Lung (tissue), 12 donors: Measurements from ENCODE around the gene DDRGK1. TPM values are rescaled to one million over a fixed set of nuclear protein-coding genes. Genes with fewer than 3 reads are reported as not detected.

Experiments
- ATAC-seq: fragments of 200-7000 bp; cut with Tn5 transposase; one replicate; pipeline ENCODE4 v1.9.1; 2020; ENCODE audit warnings: moderate number of reproducible peaks; ENCODE audit not compliant: insufficient read depth, low FRiP score
- DNase-seq, 3 donors: peaks; one replicate each; pipeline ENCODE4 v3.0.0-alpha.2; 2013 to 2017
- H3K27ac ChIP-seq, 2 donors: one replicate each; pipeline ENCODE4 v1.5.1; 2013; ENCODE audit warnings: mild to moderate bottlenecking in 2 of 2, moderate library complexity in 2 of 2, control low read depth in 1 of 2, inconsistent platforms in 1 of 2, low read depth in 1 of 2, low read length in 1 of 2
- H3K27me3 ChIP-seq, 3 donors: one replicate each; pipeline ENCODE4 v1.5.1; 2013; ENCODE audit warnings: low read length in 2 of 3; ENCODE audit not compliant: control insufficient read depth in 3 of 3, insufficient read depth in 3 of 3
- H3K36me3 ChIP-seq, 4 donors: one replicate each; pipeline ENCODE4 v1.5.1; 2013; ENCODE audit warnings: low read length in 4 of 4, mild to moderate bottlenecking in 1 of 4, moderate library complexity in 1 of 4; ENCODE audit not compliant: control insufficient read depth in 4 of 4, insufficient read depth in 4 of 4
- H3K4me1 ChIP-seq, 5 donors: one replicate each; pipeline ENCODE4 v1.5.1; 2013; ENCODE audit warnings: low read length in 5 of 5, mild to moderate bottlenecking in 2 of 5, moderate library complexity in 1 of 5; ENCODE audit not compliant: control insufficient read depth in 5 of 5, insufficient read depth in 5 of 5
- H3K4me3 ChIP-seq: one replicate; pipeline ENCODE4 v1.5.1; 2013; ENCODE audit warnings: mild to moderate bottlenecking, control low read depth, moderate library complexity
- H3K9ac ChIP-seq, 2 donors: one replicate each; pipeline ENCODE4 v1.5.1; 2013; ENCODE audit warnings: low read length in 2 of 2, control low read depth in 1 of 2; ENCODE audit not compliant: insufficient read depth in 1 of 2
- H3K9me3 ChIP-seq, 4 donors: one replicate each; pipeline ENCODE4 v1.5.1; 2013; ENCODE audit warnings: low read length in 3 of 4, mild to moderate bottlenecking in 1 of 4, moderate library complexity in 1 of 4; ENCODE audit not compliant: control insufficient read depth in 4 of 4, insufficient read depth in 3 of 4
- WGBS, 2 donors: extraction: QIAGEN DNeasy Blood & Tissue Kit; methylation state at CpG; one replicate each; pipeline ENCODE4 v1.1.7; 2013; 5-methylcytosine and 5-hydroxymethylcytosine counted together
- polyA plus RNA-seq, 2 donors: library from polyadenylated mRNA; stranded (reverse); fragments of 200-250 nt; gene quantifications; one replicate each; pipeline ENCODE4 v1.2.1, GENCODE V29; 2013
- total RNA-seq, 2 donors: library from RNA; depleted of rRNA in 1 of 2; stranded (reverse); fragments of >200 nt in 1 of 2; gene quantifications; one replicate each; pipeline ENCODE4 v1.2.1, GENCODE V29; 2014 to 2021
- TF ChIP-seq, protein P1 (sequence below): IDR thresholded peaks from 2 replicates; pipeline ENCODE4 v1.5.1; 2012; ENCODE audit warnings: mild to moderate bottlenecking; ENCODE audit errors: control extremely low read depth, extremely low read depth
- donor health status: control.
- donor health status: control.
- donor health status: Bipolar disorder and iron deficiency.
- donor health status: healthy.
- donor health status: DM: yes; HTN: yes; CAD: no.

Gene DDRGK1
- total and polyA plus RNA-seq, 4 donors = 44.3 to 95.1 (median 85.9) TPM

DNA sequence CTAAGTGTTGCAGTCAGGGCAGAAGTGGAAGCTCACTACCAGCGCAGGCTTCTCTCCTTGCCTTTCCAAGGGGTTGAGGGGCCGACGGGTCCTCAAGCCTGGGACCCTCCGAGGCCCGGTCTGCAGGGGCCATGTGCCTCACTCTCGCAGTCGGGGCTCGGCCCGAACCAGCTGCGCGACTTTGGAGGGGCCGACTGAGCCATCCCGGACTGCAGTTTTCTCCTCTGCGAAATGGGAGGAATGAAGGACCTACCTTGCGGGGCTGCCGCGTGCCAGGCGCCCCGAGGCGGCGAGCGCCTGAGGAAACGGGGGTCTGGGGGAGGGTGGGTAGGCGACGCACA, 36.8 kb downstream of the DDRGK1 start:
- peak overlapping the region in 1 of 2 donors; percentile 29 for H3K27ac ChIP-seq

GRCh38 chr20:3166913-3167342, 37.6 kb downstream of the DDRGK1 start:
- WGBS, 2 donors = 96% methylated on average over 16 of the region's 16 CpGs
- no peak overlapping the region for H3K27ac ChIP-seq
- H3K36me3 ChIP-seq = peaks cover 0 to 1% (median 0%) of the 10 kb centered on the region in 4 donors
- H3K4me3 ChIP-seq = no peak overlapping the region
- no peak overlapping the region for H3K9ac ChIP-seq
- H3K4me1 ChIP-seq = peaks cover 0 to 10% (median 4%) of the 10 kb centered on the region in 5 donors
- DNase-seq (no peak), ATAC-seq (no peak)
- TF ChIP-seq, protein P1, sequence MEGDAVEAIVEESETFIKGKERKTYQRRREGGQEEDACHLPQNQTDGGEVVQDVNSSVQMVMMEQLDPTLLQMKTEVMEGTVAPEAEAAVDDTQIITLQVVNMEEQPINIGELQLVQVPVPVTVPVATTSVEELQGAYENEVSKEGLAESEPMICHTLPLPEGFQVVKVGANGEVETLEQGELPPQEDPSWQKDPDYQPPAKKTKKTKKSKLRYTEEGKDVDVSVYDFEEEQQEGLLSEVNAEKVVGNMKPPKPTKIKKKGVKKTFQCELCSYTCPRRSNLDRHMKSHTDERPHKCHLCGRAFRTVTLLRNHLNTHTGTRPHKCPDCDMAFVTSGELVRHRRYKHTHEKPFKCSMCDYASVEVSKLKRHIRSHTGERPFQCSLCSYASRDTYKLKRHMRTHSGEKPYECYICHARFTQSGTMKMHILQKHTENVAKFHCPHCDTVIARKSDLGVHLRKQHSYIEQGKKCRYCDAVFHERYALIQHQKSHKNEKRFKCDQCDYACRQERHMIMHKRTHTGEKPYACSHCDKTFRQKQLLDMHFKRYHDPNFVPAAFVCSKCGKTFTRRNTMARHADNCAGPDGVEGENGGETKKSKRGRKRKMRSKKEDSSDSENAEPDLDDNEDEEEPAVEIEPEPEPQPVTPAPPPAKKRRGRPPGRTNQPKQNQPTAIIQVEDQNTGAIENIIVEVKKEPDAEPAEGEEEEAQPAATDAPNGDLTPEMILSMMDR = no peak
- no peaks in the 10 kb centered on the region for H3K9me3 ChIP-seq
- no peaks in the 10 kb centered on the region for H3K27me3 ChIP-seq

More for the DNA sequence above, 36.8 kb downstream of the DDRGK1 start:
- no peak for DNase-seq
- Histone ChIP-seq H3K27me3 (no peaks in the 10 kb centered on the region), H3K9me3 (no peaks in the 10 kb centered on the region), H3K36me3 (peaks cover 0 to 1% (median 0%) of the 10 kb centered on the region in 4 donors), H3K4me3 (peak overlapping the region; percentile 28), H3K9ac (no peak overlapping the region), H3K4me1 (peaks cover 0 to 14% (median 8%) of the 10 kb centered on the region in 5 donors)
- WGBS, 2 donors = 35 to 39% methylated on average over 25 of the region's 25 CpGs
- ATAC-seq = no peak
- TF ChIP-seq, protein P1 = no peak

DNA sequence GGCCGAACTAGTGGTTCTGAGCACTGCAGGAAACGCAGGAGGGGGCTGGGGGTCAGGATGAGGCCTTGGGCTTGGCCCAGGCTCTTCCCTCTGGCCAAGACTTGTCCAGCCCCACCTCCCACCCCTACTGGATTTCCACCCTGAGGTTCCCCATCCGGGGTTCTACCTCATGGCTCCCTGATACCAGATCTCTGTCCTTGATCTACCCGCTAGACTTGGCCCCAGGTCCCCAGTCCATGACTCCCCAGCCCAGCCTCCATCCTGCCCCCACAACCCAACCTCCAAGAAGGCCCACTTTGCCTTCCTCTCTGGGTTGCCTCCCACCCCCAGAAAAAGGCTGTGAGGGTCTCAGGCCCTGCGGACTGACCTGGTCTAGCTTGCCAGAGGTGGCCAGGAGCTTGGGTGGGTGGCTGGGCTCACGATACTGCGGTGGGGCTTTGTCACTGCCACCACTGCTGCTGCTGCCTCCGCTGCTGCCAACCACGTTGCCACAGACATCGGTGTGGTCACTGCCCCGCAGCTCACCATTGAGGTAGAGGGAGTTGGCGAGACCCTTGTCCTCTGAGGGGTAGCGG, 38.1 kb downstream of the DDRGK1 start:
- WGBS, 2 donors = 93 to 95% methylated on average over 13 of the region's 13 CpGs
- peaks cover 0 to 1% (median 0%) of the 10 kb centered on the region in 4 donors for H3K36me3 ChIP-seq
- ATAC-seq (no peak), DNase-seq (no peak)
- H3K9ac ChIP-seq = no peak overlapping the region
- peaks cover 0 to 10% (median 4%) of the 10 kb centered on the region in 5 donors for H3K4me1 ChIP-seq
- H3K4me3 ChIP-seq = no peak overlapping the region
- H3K27ac ChIP-seq = no peak overlapping the region
- TF ChIP-seq, protein P1 = no peak
- H3K9me3 ChIP-seq = no peaks in the 10 kb centered on the region
- no peaks in the 10 kb centered on the region for H3K27me3 ChIP-seq
